Stimulated activated CD4-positive, alpha-beta T cell treated with anti-CD3 and anti-CD28 coated beads, Interleukin-4, amount 100 ng/mL, for 4 hours (primary cell): ENCODE measurements around the gene SPP2.

Experiments used
- DNase-seq, 2 experiments: peaks; one replicate each; pipeline ENCODE4 v3.0.0-alpha.2; 2020

SPP2 gene

DNA sequence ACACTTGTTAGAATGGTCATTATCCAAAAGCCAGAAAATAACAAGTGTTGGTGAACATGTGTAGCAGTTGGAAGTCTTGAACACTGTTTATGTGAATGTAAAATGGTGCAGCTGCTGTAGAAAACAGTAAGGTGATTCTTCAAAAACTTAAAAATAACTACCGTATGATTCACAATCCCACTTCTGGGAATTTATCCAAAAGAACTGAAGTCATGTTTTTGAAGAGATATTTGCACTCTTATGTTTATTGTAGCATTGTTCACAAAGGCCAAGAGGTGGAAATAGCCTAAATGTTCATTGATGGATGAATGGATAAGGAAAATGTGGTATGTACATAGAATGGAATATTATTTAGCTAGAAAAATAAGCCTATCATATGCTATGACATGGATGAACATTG lies 6.3 kb upstream of the SPP2 start:
- no peak for DNase-seq

- no peak for DNase-seq
These were observed 4.0 kb upstream of the SPP2 start for GRCh38 chr2:234046521-234046920.

GRCh38 chr2:234047361-234047760 lies 3.1 kb upstream of the SPP2 start:
- no peak for DNase-seq

DNA sequence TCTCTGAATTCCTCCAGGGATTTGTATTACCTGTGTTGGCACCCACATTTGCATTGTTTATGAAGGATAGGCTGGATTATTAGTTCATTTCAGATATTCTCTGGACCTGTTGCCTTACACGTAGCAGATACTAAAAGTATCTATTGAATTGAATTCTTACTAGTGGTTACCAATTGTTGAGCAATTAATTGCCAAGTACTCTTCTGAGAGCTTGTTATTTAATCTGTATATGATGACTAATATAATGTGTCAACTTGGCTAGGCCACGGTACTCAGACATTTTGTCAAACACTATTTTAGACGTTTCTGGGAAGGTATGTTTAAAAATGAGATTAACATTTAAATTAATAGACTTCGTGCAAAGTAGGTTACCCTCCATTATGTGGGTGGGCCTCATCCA lies 2.5 kb upstream of the SPP2 start:
- DNase-seq = no peak

DNA sequence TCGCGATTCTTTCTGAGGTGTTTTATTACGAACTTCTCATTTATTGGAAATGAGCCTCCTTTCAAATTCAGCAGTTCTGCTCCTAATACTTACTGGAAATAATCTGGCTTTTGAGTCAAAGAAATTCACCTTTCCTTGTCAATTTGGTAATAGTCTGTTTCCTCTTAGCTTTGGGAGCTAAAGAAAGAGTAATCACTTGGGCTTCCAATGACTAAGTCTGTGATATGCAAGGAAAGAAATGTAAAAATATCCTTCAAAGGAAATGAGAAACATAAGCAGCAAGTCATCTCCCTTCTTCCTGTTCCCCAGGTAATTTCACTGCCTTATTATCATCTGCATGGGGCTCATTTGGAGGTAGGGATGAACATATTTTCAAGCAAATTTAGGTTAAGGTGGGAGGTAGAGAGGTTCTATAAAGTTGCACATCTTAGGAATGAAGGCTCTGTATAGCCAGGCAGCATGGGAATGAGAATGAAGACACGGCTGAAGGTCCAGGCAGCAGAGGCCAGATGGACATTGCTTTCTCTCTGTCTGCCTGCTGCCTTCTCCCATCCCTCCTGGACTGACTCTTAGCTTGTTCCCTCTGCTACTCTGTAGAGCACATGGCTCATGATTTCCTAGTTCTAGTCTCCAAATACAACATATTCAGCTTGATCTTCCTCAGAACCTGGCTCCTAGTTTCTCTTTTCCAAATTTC lies 1.0 kb downstream of the SPP2 start:
- no peak for DNase-seq

- DNase-seq = no peak
These were observed 8.4 kb downstream of the SPP2 start for GRCh38 chr2:234058881-234059280.

- DNase-seq = no peak
These were observed 9.7 kb downstream of the SPP2 start for GRCh38 chr2:234060236-234060635.

GRCh38 chr2:234061624-234062257 lies 11.2 kb downstream of the SPP2 start:
- DNase-seq = no peak

GRCh38 chr2:234066587-234066986 lies 16.1 kb downstream of the SPP2 start:
- no peak for DNase-seq

GRCh38 chr2:234071664-234072063 lies 21.2 kb downstream of the SPP2 start:
- no peak for DNase-seq

GRCh38 chr2:234072454-234072853 lies 22.0 kb downstream of the SPP2 start:
- no peak for DNase-seq

GRCh38 chr2:234074751-234075517 lies 24.4 kb downstream of the SPP2 start:
- no peak for DNase-seq

DNA sequence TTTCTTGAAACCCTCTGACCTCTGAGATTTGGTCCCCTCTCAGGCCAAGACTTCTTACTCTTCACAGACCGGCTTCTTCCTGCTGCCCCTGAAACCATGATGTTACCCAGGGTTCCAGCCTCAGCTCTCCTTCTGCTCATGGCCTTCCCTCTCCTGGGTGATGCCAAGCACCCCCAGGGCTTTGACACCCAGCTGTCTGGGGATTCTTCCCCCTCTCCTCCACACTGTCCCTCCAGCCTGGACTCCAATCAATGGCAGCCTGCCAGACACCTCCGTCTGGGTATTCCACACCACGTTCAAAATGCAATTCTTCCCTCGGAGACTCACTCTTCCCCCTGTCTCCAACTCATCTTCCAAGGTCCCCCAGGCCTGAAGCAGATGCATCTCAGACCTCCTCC lies 25.0 kb downstream of the SPP2 start:
- no peak for DNase-seq

DNA sequence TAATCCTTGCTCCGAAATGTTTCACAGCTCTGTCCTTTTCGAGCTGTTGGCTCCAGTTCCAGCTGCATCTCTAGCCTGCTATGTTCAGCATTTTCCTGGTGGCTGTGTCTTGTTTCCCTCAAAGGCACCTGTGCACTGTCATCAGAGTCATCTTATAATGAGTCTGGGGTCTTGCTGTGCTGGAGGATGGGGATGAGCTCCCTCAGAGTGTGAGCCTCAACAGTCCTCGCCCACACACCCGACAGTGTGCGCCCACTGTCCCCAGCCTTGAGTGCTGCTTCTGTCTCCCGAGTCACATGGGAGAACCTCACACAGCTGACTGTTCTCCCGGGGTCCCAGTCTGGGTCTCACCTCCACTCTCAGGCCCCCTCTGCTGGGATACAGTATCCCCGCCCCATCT lies 25.4 kb downstream of the SPP2 start:
- DNase-seq = no peak

DNA sequence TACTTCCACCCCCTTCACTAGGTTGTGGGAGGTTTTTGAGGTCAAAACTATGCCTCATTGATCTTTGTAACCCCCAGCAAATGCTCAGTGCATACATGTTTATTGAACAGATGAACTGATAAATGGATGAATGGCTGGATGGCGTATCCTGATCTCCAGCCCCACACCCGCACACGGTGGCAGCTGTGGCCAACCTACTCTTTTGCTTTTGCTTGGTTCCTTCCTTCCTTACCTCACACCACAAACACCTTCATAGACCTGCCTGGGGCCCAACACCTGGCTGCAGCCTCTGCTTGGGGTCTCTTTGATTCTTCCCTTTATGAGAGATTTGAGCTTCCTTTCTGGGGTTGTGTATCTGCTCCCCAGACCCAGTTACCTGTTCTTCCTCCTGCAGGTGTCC lies 25.9 kb downstream of the SPP2 start:
- DNase-seq = no peak

DNA sequence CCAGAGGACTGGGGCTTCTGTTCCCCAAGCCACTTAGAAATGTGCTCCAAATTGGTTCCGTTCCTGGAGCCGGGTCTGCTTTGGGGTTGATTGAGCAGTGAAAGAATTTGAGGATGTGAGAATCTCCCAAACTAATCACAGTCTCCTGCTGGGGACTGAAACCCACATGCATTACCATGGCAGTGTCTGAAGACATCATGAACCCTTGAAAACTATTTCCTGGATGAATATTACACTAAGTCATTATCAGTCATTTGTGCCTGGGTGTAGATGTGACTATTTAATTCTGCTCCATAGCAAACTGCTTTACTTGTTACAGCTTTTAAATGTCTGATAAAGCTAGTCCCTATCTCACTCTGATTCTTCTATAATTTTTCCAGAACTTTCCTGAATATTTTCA lies 27.6 kb downstream of the SPP2 start:
- DNase-seq = no peak

GRCh38 chr2:234081970-234082822 lies 31.7 kb downstream of the SPP2 start:
- no peak for DNase-seq

DNA sequence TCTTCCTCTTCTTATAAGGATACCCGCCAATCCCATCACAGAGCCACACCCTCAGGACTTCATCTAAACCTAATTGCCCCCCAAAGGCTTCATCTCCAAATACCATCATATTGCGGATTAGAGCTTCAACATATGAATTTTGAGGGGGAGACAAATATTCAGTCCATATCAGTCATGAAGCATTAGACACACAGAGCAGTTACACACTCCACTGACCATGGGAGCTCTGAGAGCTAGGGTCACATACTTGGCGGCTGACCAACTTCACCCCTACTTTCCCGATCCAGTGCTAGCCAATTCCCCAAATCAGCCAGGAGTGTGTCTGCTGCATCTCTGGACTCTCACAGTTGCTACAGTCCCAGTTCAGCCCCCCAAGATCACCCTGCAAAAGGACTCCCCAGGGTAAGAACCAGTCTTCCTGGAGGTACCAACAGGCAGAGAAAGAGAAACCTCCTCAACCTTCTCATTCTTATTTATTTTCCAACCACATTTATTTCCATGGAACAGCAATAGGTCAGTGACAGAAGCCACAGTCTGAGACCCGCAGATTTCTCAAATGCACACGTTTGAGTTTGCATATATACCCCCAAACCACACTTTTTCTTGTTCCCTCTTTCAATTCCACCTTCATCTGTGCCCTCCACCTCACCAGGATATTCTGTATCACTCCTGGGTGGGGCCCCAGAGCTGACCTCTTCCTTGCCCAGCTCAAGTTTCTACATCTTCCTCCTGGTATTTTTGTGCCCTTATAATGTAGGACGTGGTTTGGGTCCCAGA lies 33.3 kb downstream of the SPP2 start:
- no peak for DNase-seq

DNA sequence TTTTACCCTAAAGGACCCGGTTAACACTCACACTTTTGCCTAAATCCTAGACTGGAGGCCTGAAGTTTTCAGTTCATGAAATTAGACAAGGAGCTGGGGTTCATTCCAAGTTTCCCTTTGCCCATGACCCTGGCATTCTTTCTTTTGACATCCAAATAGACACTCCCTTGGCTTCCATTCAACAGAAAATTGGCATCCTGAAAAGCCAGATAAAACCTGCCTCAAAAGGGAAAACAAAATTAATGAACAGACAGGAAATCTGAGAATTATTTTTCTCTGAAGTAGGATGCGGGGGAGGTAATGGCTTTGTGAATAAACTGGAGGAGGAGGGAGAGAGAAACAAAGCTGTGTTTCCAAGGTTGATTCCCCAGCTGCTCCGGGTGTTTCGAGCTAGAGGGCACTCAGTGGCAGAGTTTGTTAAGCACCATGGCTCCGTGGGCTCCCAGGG lies 41.0 kb downstream of the SPP2 start:
- DNase-seq = no peak

- DNase-seq = no peak
These were observed 41.4 kb downstream of the SPP2 start for GRCh38 chr2:234091883-234092282.

DNA sequence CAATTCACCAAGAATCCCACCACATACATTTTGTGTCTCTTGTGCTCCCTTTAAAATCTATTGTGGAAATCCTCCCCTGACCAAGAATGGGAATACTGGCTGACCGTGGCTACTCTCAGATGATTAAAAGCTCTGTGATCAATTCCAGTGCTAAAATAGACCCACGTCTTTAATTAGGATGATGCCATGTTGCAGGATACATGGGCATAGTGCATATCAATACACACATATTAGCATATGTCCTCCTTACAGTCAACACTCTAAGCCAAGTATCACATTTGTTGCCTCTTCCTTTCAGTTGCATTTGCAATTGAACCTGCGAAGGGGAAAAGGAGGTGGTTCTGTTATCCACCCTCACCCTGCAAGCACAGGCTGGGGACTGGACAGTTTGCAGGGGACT lies 41.8 kb downstream of the SPP2 start:
- no peak for DNase-seq

DNA sequence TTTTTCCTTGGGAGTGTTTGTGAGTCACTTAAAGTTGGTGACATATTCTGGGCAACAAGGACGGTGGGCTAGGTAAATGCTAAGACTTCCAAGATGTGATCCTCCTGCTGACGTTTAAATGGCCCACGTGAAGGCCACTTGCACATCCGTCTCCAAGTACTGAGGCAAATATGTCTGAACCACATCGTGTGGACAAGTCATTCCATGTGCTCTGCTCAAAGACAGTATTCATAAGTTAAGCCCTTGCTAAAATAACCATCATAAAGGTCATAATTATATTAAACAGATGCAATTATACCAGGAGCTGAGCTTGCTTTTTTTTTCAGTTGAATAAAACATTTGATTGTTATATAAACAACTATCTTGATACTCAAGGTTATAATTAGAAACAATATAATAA lies 44.8 kb downstream of the SPP2 start:
- no peak for DNase-seq
